ENCODE measurements around the gene PRKRIP1.

The PRKRIP1 gene

GRCh38 chr7:102432442-102433218 is 36.5 kb downstream of the PRKRIP1 start:
- Mint-ChIP-seq H3K4me3 (peak overlapping the region; percentile 68), H3K36me3 (ENCODE audit: low read depth) (peaks cover 17% of the 10 kb centered on the region), H3K27me3 (no peaks in the 10 kb centered on the region), H3K4me1 (ENCODE audit: low read depth) (peaks cover 71% of the 10 kb centered on the region), H3K27ac (peak overlapping the region; percentile 90), H3K9me3 (no peaks in the 10 kb centered on the region)

GRCh38 chr7:102433219-102434038 is 37.3 kb downstream of the PRKRIP1 start, which contains the start of gene ORAI2:
Gene ORAI2 (plus strand): TSS chr7:102433575. CDS start chr7:102438957, 5,382 bp downstream.
- Mint-ChIP-seq H3K27me3 (no peaks in the 10 kb centered on the region), H3K36me3 (ENCODE audit: low read depth) (peaks cover 17% of the 10 kb centered on the region), H3K4me3 (peak within 1 kb of the TSS; percentile 91), H3K4me1 (ENCODE audit: low read depth) (peaks cover 63% of the 10 kb centered on the region), H3K27ac (peak within 1 kb of the TSS; percentile 91), H3K9me3 (no peaks in the 10 kb centered on the region)

- no peaks in the 10 kb centered on the region for H3K27me3 Mint-ChIP-seq
- H3K4me1 Mint-ChIP-seq (ENCODE audit: low read depth) = peaks cover 61% of the 10 kb centered on the region
- no peaks in the 10 kb centered on the region for H3K9me3 Mint-ChIP-seq
- peak overlapping the region; percentile 91 for H3K27ac Mint-ChIP-seq
- H3K36me3 Mint-ChIP-seq (ENCODE audit: low read depth) = peaks cover 18% of the 10 kb centered on the region
- H3K4me3 Mint-ChIP-seq = peak overlapping the region; percentile 91
Measured at GRCh38 chr7:102434039-102434486, 37.9 kb downstream of the PRKRIP1 start.

- Mint-ChIP-seq H3K27ac (peak overlapping the region; percentile 72), H3K27me3 (no peaks in the 10 kb centered on the region), H3K4me1 (ENCODE audit: low read depth) (peaks cover 44% of the 10 kb centered on the region), H3K4me3 (no peak overlapping the region), H3K9me3 (no peaks in the 10 kb centered on the region), H3K36me3 (ENCODE audit: low read depth) (peaks cover 22% of the 10 kb centered on the region)
Measured at GRCh38 chr7:102436118-102436517, 40.0 kb downstream of the PRKRIP1 start.

GRCh38 chr7:102439963-102440795 is 44.0 kb downstream of the PRKRIP1 start:
- H3K36me3 Mint-ChIP-seq (ENCODE audit: low read depth) = peaks cover 31% of the 10 kb centered on the region
- H3K27ac Mint-ChIP-seq = no peak overlapping the region

GRCh38 chr7:102444961-102445673 is 49.0 kb downstream of the PRKRIP1 start:
- H3K9me3 Mint-ChIP-seq = no peaks in the 10 kb centered on the region
- peaks cover 14% of the 10 kb centered on the region for H3K4me1 Mint-ChIP-seq (ENCODE audit: low read depth)
- H3K36me3 Mint-ChIP-seq (ENCODE audit: low read depth) = peaks cover 27% of the 10 kb centered on the region
- H3K4me3 Mint-ChIP-seq = no peak overlapping the region
- H3K27ac Mint-ChIP-seq = peak overlapping the region; percentile 47
- H3K27me3 Mint-ChIP-seq = no peaks in the 10 kb centered on the region

More at GRCh38 chr7:102439963-102440795, 44.0 kb downstream of the PRKRIP1 start:
- Mint-ChIP-seq H3K4me3 (no peak overlapping the region), H3K4me1 (ENCODE audit: low read depth) (peaks cover 27% of the 10 kb centered on the region), H3K27me3 (no peaks in the 10 kb centered on the region), H3K9me3 (no peaks in the 10 kb centered on the region)

GRCh38 chr7:102445674-102446071 is 49.5 kb downstream of the PRKRIP1 start:
- no peaks in the 10 kb centered on the region for H3K9me3 Mint-ChIP-seq
- H3K27me3 Mint-ChIP-seq = no peaks in the 10 kb centered on the region
- H3K27ac Mint-ChIP-seq = no peak overlapping the region
- H3K36me3 Mint-ChIP-seq (ENCODE audit: low read depth) = peaks cover 27% of the 10 kb centered on the region
- H3K4me3 Mint-ChIP-seq = no peak overlapping the region
- H3K4me1 Mint-ChIP-seq (ENCODE audit: low read depth) = peaks cover 18% of the 10 kb centered on the region

GRCh38 chr7:102446387-102447156 is 50.4 kb downstream of the PRKRIP1 start:
- H3K9me3 Mint-ChIP-seq = no peaks in the 10 kb centered on the region
- no peak overlapping the region for H3K4me3 Mint-ChIP-seq
- peaks cover 25% of the 10 kb centered on the region for H3K36me3 Mint-ChIP-seq (ENCODE audit: low read depth)
- peaks cover 17% of the 10 kb centered on the region for H3K4me1 Mint-ChIP-seq (ENCODE audit: low read depth)
- H3K27me3 Mint-ChIP-seq = no peaks in the 10 kb centered on the region
- H3K27ac Mint-ChIP-seq = no peak overlapping the region

GRCh38 chr7:102447311-102447710 is 51.1 kb downstream of the PRKRIP1 start:
- Mint-ChIP-seq H3K4me1 (ENCODE audit: low read depth) (peaks cover 14% of the 10 kb centered on the region), H3K27me3 (no peaks in the 10 kb centered on the region), H3K27ac (no peak overlapping the region), H3K9me3 (no peaks in the 10 kb centered on the region), H3K36me3 (ENCODE audit: low read depth) (peaks cover 18% of the 10 kb centered on the region), H3K4me3 (no peak overlapping the region)

GRCh38 chr7:102449136-102449535 is 53.0 kb downstream of the PRKRIP1 start:
- Mint-ChIP-seq H3K9me3 (no peaks in the 10 kb centered on the region), H3K27me3 (no peaks in the 10 kb centered on the region), H3K36me3 (ENCODE audit: low read depth) (peaks cover 18% of the 10 kb centered on the region), H3K4me3 (no peak overlapping the region), H3K27ac (no peak overlapping the region), H3K4me1 (ENCODE audit: low read depth) (peaks cover 9% of the 10 kb centered on the region)

- peaks cover 18% of the 10 kb centered on the region for H3K36me3 Mint-ChIP-seq (ENCODE audit: low read depth)
- no peaks in the 10 kb centered on the region for H3K9me3 Mint-ChIP-seq
- H3K4me1 Mint-ChIP-seq (ENCODE audit: low read depth) = peaks cover 4% of the 10 kb centered on the region
- H3K27me3 Mint-ChIP-seq = no peaks in the 10 kb centered on the region
- no peak overlapping the region for H3K4me3 Mint-ChIP-seq
- no peak overlapping the region for H3K27ac Mint-ChIP-seq
Measured at GRCh38 chr7:102450242-102450641, 54.1 kb downstream of the PRKRIP1 start.

- Mint-ChIP-seq H3K27me3 (no peaks in the 10 kb centered on the region), H3K9me3 (no peaks in the 10 kb centered on the region), H3K36me3 (ENCODE audit: low read depth) (peaks cover 10% of the 10 kb centered on the region), H3K27ac (no peak overlapping the region), H3K4me3 (no peak overlapping the region), H3K4me1 (ENCODE audit: low read depth) (peaks cover 4% of the 10 kb centered on the region)
Measured at GRCh38 chr7:102451371-102452054, 55.4 kb downstream of the PRKRIP1 start.

- Mint-ChIP-seq H3K27me3 (no peaks in the 10 kb centered on the region), H3K4me1 (ENCODE audit: low read depth) (peaks cover 4% of the 10 kb centered on the region), H3K9me3 (no peaks in the 10 kb centered on the region), H3K27ac (no peak overlapping the region), H3K36me3 (ENCODE audit: low read depth) (peaks cover 14% of the 10 kb centered on the region), H3K4me3 (no peak overlapping the region)
Measured at GRCh38 chr7:102452451-102452850, 56.3 kb downstream of the PRKRIP1 start.
